Measurements from ENCODE around the gene TM4SF4. TPM values are rescaled to one million over a fixed set of nuclear protein-coding genes. Genes with fewer than 3 reads are reported as not detected.

TM4SF4 gene
- total and polyA plus RNA-seq, 12 donors, result not detected

DNA sequence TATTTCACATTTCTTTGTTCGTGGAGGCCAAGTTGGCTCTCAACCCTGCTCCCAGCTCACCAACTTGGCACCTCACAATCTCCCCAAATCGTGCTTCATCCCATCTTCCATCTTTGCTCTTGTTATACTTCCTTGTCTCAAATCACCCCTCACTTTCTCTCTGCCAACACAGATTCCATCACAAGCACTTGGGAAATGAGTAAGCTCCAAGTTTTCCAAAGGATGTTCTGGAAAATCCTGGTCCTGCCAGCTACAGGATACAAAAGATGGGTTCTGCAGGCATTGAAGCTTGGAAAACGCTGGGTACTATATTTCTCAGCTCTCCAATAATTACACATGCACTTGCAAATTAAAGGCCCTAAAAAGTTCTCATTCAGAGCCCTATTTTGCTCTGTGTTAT is 4.1 kb upstream of the TM4SF4 start:
- WGBS, 2 donors, result 67 to 70% methylated on average over 3 of the region's 3 CpGs
- Histone ChIP-seq H3K9me3 (no peaks in the 10 kb centered on the region), H3K36me3 (no peaks in the 10 kb centered on the region), H3K4me1 (peaks cover 0 to 49% (median 9%) of the 10 kb centered on the region in 9 donors), H3K27me3 (no peaks in the 10 kb centered on the region), H3K27ac (no peak overlapping the region), H3K4me3 (no peak overlapping the region)
- ATAC-seq (no peak), DNase-seq (no peak)
- intact Hi-C loops (cut with DNase I), result loop anchor here in 3 of 10 donors (5.0 to 10.0 kb wide), 3 partner anchors 76 to 1703 kb away; partner anchors contain the start of gene HPS3 (in 1 of the 3)
- TF ChIP-seq CTCF (IDR thresholded peaks at IDR 0.05), result no peak

GRCh38 chr3:149472030-149472797 is 2.3 kb upstream of the TM4SF4 start:
- Histone ChIP-seq H3K9me3 (no peaks in the 10 kb centered on the region), H3K4me1 (peaks cover 0 to 42% (median 9%) of the 10 kb centered on the region in 9 donors), H3K27ac (peak overlapping the region in 1 of 10 donors; percentile 13), H3K4me3 (no peak overlapping the region), H3K27me3 (no peaks in the 10 kb centered on the region), H3K36me3 (no peaks in the 10 kb centered on the region)
- no peak for TF ChIP-seq CTCF (IDR thresholded peaks at IDR 0.05)
- intact Hi-C loops (cut with DNase I), result loop anchor here in 3 of 10 donors (5.0 to 10.0 kb wide), 3 partner anchors 77 to 1705 kb away; partner anchors contain the start of gene HPS3 (in 1 of the 3)
- WGBS, 2 donors, result 52 to 56% methylated on average over 2 of the region's 2 CpGs
- ATAC-seq (peak in 5 of 8 donors; percentile 39 to 70 (median 51)), DNase-seq (no peak)

GRCh38 chr3:149473357-149474249 is 894 bp upstream of the TM4SF4 start:
- no peaks in the 10 kb centered on the region for H3K27me3 ChIP-seq
- H3K9me3 ChIP-seq, result no peaks in the 10 kb centered on the region
- intact Hi-C loops (cut with DNase I), result loop anchor here in 3 of 10 donors (5.0 to 10.0 kb wide), 3 partner anchors 79 to 1706 kb away; partner anchors contain the start of gene HPS3 (in 1 of the 3)
- H3K27ac ChIP-seq, result no peak overlapping the region
- no peaks in the 10 kb centered on the region for H3K36me3 ChIP-seq
- no peak for DNase-seq
- no peak overlapping the region for H3K4me3 ChIP-seq
- peaks cover 0 to 42% (median 9%) of the 10 kb centered on the region in 9 donors for H3K4me1 ChIP-seq
- no peak for TF ChIP-seq CTCF (IDR thresholded peaks at IDR 0.05)
- ATAC-seq, result peak in 6 of 8 donors; percentile 29 to 71 (median 44)
- 77 to 80% methylated on average over 7 of the region's 7 CpGs for WGBS, 2 donors

GRCh38 chr3:149475451-149476060 is 1.1 kb downstream of the TM4SF4 start:
- Histone ChIP-seq H3K36me3 (no peaks in the 10 kb centered on the region), H3K4me1 (peaks cover 0 to 53% (median 20%) of the 10 kb centered on the region in 9 donors), H3K27ac (no peak overlapping the region), H3K4me3 (no peak overlapping the region), H3K9me3 (no peaks in the 10 kb centered on the region), H3K27me3 (no peaks in the 10 kb centered on the region)
- 96% methylated on average over 7 of the region's 7 CpGs for whole genome bisulfite sequencing, 2 donors
- intact Hi-C loops (cut with DNase I), result loop anchor here in 4 of 10 donors (5.0 to 10.0 kb wide), 4 partner anchors 81 to 351 kb away; partner anchors contain the start of gene HPS3 (in 1 of the 4)
- no peak for DNase-seq
- no peak for TF ChIP-seq CTCF (IDR thresholded peaks at IDR 0.05)
- no peak for ATAC-seq
